GM18502 (cell line): Measurements from ENCODE around the gene ZHX3.

Experiments used
- ATAC-seq: cut with Tn5 transposase; IDR thresholded peaks from one replicate; pipeline ENCODE4 v1.9.1; 2021; ENCODE audit warnings: mild to moderate bottlenecking; ENCODE audit not compliant: unreplicated experiment, poor library complexity

ZHX3 gene

DNA sequence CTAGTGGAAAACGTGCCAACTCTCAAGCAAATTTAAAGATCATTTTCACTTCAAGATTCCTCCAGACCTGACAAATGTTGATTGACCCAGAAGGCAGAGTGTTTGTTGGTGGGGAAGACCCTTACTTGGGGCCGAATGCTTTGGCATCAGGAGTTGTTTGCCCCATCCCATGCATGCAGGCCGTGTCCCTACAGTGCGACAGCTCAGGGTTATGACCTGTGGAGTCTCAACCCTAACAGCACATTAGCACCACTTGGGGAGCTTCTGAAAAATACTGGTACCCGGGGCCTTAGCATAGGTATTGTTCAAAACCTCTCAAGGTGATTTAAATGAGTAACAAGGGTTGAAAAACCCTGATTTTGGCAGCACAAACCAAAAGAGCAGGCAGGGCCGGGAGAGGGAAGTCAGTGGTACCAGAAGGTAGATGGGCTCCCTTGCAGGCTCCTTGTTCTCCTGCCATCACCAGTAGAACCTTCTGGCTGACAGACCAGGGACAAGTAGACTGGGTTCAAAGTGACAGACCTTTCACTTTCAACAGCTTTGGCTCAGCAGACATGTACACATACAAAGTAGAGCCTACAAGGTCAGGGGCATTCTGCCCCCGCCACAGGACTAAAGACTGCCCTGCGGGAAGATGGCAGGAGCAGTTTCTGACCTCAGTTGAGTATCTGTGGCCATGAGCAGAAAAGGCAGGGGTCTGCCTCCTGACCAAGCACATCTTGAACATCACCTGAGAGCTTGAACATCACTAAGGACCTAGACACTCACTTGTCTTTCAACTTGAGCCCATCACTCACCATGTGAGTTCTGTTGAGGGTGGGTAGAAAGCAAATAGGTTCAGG, 140.6 kb downstream of the ZHX3 start:
- no peak for ATAC-seq

DNA sequence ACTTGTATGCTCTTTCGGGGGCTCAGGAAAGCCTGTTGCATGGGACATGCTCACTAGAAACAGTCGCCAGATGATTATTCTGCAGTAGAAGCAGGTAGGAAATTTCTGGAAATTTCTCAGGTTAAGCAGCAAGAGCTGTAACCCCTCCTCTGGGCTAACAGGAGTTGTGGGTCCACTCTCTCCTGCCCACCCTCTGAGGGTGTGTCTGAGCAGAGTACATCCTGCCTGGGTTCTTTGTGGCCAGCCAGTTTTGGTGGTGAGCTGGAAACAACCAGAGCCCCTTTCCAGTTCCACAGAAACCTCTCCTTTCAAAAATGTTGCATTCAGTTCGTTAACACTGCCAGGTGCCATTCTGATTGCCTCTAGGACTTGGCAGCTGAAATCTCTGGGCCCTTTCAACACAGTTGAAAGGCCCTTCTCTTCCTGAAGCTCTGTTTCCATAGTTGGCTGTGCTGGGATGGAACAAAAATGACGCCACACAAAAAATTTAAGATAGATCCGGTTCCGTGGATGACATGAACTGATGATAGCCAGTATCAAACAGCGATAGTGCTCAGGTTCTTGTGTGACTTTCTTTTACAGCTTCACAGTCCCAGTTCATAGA, 141.7 kb downstream of the ZHX3 start:
- no peak for ATAC-seq

DNA sequence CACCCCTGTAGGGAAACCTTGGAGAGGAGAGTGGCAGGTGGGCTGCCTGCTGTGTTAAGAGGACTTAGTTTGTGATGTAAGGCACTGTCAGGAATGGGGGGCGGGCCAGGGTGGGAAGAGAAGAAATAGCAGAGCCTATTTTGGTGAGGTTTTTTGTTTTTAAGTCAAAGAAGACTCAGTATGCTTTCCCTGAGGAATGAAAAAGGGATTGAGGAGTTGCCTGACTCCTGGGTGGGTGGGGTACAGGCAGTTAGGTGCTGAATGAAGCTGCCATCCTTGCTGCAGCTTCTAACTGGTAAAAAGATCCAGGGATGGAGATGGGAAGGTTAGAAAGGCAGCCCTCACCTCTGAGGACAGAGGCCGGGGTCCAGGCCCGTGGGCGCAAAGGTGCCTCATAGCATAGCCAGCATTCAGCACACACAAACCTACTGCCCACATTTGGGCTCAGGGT, 142.3 kb downstream of the ZHX3 start:
- no peak for ATAC-seq

DNA sequence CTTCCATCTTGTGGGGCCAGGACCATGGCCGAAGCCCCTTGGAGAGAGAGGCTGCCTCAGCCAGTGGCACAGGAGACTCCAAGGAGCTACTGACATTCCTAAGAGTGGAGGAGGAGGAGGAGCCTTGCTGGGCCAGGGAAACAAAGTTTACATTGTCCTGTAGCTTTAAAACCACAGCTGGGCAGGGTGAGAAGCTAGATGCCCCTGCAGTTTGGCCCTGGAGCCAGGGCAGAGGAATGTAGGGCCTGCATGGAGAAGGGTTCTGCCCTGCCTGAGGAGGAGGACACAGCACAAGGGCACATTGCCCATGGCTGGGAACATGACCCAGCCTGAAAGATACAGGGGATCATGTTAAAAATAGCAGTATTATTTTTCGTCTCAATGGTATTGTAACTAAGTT, 142.7 kb downstream of the ZHX3 start:
- ATAC-seq, result no peak

DNA sequence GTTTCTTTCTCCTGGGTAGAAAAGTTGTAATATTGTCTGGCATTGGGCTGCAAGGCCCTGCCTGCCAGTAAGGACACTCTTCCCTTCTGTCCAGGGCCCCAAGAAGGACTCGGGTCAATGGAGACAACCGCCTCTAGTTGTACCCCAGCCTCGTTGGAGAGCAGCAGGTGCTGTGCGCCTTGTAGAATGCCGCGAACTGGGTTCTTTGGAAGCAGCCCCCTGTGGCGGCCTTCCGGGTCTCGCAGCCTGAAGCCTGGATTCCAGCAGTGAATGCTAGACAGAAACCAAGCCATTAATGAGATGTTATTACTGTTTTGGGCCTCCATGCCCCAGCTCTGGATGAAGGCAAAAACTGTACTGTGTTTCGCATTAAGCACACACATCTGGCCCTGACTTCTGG, 143.2 kb downstream of the ZHX3 start:
- no peak for ATAC-seq

DNA sequence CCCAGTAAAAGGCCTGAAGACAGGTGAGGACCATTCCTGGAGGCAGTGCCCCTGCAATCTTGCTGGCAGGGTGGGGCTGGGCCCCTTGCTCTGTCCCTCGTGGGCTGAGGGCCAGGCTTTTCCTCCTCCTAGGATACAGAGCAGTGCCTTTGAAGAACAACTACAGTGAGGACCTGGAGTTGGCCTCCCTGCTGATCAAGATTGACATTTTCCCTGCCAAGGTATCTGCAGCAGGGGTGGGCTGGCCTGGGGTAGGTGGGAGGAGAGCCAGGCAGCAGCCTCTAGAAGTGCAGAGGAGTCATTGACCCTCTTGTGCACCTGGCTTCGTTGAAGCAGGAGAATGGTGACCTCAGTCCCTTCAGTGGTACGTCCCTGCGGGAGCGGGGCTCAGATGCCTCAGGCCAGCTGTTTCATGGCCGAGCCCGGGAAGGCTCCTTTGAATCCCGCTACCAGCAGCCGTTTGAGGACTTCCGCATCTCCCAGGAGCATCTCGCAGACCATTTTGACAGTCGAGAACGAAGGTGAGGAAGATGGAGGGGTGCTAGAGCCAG, 143.7 kb downstream of the ZHX3 start:
- no peak for ATAC-seq

DNA sequence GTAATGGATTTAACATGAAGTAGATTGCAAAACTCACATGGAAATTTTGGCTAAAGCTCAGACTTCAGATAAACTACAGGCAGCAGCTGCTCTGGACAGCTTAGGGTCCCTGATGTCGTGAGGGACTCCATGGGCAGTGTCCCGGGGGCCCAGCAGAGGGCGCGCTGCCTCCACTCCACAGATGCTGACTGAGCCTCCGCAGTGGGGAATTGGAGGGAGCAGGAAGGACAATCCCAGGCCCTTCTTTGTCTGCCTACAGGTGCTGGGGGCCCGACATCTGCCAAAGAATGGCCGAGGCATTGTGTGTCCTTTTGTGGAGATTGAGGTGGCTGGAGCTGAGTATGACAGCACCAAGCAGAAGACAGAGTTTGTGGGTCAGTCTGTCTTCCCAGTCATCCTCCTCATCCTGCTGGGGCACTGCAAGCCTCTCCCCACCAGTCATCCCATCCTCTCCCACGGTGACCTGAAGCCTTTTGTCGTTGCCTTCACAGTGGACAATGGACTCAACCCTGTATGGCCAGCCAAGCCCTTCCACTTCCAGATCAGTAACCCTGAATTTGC, 144.3 kb downstream of the ZHX3 start:
- ATAC-seq, result no peak

DNA sequence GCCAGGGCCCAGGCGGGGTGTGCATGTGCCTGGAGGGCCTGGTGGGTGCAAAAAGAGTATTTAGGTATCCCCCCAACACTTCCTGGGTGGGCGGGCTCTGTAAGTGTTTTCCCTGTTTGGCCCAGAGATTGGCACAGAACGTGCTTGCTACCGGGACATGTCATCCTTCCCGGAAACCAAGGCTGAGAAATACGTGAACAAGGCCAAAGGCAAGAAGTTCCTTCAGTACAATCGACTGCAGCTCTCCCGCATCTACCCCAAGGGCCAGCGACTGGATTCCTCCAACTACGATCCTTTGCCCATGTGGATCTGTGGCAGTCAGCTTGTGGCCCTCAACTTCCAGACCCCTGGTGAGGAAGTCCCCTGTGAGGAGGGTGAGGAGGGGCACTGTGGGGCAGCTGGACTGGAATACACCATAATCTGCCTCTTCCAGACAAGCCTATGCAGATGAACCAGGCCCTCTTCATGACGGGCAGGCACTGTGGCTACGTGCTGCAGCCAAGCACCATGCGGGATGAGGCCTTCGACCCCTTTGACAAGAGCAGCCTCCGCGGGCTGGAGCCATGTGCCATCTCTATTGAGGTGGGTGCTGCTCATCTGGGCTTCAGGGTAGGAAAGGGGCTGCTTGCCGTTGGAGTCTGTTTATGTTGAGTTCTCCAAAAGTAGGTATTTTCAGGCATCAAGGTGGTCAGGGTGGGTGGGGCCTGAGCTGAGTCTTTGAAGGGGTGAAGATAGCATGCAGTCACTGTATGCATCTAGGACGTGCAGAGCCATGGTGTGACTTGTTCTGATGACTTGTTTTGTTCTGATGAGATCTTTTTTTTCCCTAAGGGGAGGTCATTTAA, 145.0 kb downstream of the ZHX3 start:
- ATAC-seq, result no peak

DNA sequence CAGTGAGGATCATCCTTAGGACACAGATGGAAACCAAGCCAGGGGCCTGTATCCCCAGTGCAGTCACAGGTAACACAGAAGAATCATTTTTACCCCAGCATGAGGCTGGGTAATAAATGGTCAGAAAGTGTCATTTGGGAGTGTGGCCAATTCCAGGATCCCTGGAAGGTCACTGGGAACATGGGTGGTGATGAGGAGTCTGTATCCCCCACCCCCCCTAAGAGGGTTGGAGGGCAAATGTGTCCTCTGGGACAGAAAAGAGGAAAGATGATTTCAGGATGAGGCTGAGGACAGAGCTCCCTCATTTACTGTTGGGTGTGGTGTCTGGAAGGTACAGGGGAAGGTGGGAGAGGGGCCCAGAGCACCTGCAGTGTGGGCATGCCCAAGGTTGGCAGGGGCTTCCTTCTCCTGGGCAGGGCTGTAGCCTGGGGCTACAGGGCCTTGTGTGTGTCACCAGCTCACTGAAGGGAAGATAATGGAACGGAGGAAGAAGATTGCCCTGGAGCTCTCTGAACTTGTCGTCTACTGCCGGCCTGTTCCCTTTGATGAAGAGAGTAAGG, 145.7 kb downstream of the ZHX3 start:
- ATAC-seq, result no peak

DNA sequence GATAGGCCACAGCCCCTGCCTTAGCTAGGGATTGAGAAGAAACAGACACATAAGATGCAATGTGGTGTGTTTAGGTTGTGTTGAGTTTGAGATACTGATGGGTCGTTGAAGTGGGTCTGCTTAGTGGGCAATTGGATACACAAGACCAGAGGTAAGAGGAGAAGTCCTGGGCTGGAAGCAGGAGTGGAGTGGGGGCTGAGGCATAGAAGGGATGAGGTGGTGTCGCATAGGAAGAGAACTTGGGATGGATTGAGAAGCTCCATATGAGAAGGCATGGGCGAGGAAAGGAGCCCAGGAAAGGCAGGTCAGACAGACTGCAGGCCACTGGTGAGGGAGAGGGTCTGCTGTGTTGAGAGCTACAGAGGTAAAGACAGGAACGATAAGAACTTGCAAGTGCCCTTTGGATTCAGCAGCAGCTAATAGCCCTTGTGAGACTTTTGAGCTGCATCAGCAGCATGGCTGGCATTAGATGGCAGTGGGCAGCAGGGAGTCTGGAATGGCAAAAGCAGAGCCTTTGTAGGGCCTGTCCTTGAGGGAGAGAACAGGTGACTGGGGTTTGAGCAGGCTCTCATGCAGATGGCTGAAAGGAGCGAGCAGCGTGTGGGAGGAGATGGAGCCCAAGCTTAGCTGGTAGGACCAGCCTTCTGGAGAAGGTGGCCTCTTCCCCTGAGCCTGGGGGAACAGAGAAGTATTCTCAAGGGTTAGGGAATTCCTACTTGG, 147.0 kb downstream of the ZHX3 start:
- no peak for ATAC-seq

DNA sequence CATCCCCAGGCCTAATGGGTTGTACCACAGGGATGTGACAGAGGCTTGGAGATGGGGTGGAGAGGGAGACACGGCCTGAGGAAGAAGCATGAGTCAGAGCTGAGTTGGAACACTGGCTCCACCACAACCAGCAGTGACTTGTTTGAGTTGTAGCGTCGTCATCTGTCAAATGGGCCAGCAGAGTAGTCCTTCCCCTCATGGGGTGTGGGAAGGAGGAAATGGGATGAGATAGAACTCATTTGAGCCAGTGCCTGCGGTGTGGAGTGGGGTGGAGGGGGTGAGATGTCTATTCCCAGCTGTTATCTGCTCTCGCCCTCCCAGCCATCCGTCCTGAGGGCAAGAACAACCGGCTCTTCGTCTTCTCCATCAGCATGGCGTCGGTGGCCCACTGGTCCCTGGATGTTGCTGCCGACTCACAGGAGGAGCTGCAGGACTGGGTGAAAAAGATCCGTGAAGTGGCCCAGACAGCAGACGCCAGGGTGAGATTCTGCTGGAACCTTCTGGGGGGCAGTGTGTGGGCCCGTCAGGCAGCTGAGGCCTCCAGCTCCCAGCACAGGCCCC, 147.7 kb downstream of the ZHX3 start:
- ATAC-seq, result no peak

DNA sequence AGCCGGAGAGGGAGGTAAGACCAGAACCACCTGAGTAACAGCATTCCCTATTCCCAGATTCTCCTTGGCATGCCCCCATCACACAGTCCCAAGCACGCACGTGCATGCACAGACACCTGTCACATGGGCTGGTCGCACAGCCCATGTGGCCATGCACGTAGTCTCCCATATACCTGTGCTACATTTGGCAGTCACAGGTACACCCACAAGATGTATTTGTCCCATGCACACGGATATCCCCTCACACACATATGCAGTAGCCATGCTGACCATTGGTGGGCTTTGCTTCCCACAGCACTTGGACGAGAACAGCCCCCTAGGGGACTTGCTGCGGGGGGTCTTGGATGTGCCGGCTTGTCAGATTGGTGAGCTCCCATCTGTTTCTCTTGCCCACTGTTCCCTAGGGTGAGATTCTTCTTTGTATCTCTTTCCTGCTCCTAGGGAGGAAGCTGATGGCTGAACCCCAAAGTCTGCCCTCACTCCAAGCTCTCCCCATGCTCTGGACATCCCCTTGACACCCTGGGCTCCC, 148.3 kb downstream of the ZHX3 start:
- ATAC-seq, result no peak

DNA sequence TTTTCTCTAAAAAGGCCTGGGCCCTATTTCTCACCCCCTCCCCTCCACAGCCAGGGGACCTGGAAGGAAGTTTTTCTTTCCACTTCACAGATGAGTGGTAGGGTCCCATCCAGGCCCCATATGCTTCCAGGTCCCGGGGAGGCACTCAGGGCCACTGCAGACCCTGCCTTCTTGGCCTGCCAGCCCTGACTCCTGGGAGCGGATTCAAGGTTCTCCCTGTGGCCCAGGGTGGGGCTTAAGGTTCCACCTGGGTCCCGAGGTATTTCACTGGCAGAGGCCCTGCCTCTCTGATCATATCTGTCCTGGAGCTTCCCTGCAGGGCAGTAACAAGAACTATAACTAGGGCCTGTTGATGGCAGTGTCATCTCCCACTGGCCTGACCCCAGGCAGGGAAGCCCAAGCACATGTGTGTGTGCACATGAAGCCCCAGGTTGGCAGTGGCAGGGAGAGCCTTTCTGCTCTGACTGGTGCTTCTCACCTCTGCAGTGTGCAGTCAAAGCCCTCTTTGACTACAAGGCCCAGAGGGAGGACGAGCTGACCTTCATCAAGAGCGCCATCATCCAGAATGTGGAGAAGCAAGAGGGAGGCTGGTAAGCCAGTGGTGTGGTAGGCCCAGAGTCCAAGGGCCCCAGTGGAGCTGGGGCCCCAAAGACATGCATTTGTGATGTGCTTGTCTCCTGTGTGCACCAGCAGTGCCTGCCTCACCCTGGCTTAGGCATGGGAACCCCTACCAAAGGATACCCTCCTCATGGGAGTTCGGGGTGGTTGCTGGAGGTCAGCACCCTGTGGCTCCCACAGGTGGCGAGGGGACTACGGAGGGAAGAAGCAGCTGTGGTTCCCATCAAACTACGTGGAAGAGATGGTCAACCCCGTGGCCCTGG, 149.0 kb downstream of the ZHX3 start:
- ATAC-seq, result no peak

DNA sequence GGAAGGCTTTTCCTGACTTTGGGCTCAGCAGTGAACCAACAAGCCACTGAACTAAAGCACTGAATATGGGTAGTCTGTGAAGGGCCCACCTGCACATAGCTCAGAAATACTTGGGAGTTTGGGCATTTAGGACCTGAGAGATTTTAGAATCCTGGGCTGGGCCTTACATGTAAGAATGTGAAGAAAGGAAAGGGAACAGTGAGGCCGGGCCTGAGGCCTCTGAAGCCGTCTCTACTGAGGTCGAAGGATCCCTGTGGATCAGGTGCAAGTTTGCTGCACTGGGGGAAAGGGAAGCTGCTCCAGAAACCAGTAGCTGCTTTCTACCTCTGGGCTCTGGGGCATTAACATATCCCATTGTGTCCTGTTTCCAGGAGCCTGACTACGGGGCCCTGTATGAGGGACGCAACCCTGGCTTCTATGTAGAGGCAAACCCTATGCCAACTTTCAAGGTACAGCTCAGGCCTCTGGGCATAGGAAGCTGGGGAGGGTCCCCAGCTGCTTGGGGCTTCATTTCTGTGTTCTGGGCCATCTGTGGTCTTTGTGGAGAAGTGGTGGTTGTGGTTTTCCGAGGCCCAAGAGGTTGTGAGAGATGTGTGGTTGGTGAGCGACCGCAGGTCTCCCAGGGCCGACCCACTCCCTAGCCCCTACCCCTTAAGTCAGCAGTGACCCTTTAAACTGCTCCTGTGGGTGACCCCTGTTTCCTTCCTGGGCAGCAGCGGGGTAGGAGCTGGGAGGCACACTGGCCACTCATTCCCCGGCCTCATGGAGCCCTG, 149.9 kb downstream of the ZHX3 start:
- no peak for ATAC-seq

DNA sequence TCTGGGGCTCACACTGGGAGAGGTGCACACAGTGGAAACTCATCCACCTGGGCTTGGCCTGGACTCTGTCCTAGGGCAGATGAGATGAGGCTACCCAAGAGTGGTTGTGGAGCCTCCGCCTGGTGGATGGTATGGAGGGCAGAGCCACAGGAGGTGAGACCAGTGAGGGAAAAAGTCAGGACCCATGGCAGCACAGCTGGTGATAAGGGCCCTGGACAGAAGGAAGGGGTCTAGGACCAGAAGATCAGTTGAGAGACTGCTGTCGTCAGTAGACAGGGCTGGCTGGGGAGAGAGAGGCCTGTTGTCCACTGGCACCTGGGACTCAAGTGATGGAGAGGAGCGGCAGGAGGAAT, 150.4 kb downstream of the ZHX3 start:
- ATAC-seq, result no peak

DNA sequence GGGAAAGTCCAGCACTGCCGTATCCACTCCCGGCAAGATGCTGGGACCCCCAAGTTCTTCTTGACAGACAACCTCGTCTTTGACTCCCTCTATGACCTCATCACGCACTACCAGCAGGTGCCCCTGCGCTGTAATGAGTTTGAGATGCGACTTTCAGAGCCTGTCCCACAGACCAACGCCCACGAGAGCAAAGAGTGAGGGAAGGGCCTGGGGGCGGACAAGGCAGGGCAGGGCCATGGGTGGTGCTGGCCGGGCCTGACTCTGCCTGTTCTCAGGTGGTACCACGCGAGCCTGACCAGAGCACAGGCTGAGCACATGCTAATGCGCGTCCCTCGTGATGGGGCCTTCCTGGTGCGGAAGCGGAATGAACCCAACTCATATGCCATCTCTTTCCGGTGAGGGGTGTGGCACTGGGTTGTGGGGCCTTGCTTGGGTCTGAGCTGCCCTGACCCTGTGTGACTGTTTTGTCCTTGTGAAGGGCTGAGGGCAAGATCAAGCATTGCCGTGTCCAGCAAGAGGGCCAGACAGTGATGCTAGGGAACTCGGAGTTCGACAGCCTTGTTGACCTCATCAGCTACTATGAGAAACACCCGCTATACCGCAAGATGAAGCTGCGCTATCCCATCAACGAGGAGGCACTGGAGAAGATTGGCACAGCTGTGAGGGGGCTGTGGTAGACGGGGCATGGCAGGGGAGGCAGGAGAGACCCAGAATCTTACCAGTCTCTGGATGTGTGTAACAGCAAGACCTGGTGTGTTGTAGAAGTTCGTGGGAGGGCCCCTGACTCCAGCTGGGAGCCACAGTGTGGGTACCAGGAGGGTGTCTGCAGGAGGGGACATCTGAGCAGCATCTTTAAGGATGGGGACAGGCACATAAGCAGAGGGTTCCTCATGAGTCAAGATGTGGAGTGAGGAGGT, 151.1 kb downstream of the ZHX3 start:
- ATAC-seq, result no peak
